Trophoblast cell (in vitro differentiated cells and primary cell): Measurements from ENCODE around the gene AK3.

Source experiments
- DNase-seq, 2 donors: peaks; one replicate each; pipeline ENCODE4 v3.0.0-alpha.2; 2016
- H2AFZ ChIP-seq: 2 replicates; pipeline ENCODE4 v1.6.1; 2013; ENCODE audit warnings: low read length, moderate library complexity, mild to moderate bottlenecking; ENCODE audit not compliant: insufficient read depth, poor library complexity
- H2AK5ac ChIP-seq: 2 replicates; pipeline ENCODE4 v1.6.1; 2013; ENCODE audit warnings: mild to moderate bottlenecking, low read length
- H2BK120ac ChIP-seq: 2 replicates; pipeline ENCODE4 v1.6.1; 2013; ENCODE audit warnings: low read length, mild to moderate bottlenecking, moderate library complexity; ENCODE audit not compliant: insufficient read depth, poor library complexity
- H2BK12ac ChIP-seq: 2 replicates; pipeline ENCODE4 v1.6.1; 2013; ENCODE audit warnings: mild to moderate bottlenecking, low read length, moderate library complexity
- H2BK5ac ChIP-seq: 2 replicates; pipeline ENCODE4 v1.6.1; 2013; ENCODE audit warnings: low read length, low read depth, moderate library complexity, mild to moderate bottlenecking; ENCODE audit not compliant: poor library complexity
- H3K14ac ChIP-seq: 2 replicates; pipeline ENCODE4 v1.6.1; 2013; ENCODE audit warnings: mild to moderate bottlenecking, low read length
- H3K18ac ChIP-seq: 2 replicates; pipeline ENCODE4 v1.6.1; 2013; ENCODE audit warnings: mild to moderate bottlenecking, low read length
- H3K23ac ChIP-seq: 2 replicates; pipeline ENCODE4 v1.6.1; 2013; ENCODE audit warnings: low read length
- H3K27ac ChIP-seq: 2 replicates; pipeline ENCODE4 v1.5.1; 2013; ENCODE audit warnings: low read depth, mild to moderate bottlenecking, inconsistent platforms, low read length, moderate library complexity
- H3K27me3 ChIP-seq: 2 replicates; pipeline ENCODE4 v1.6.1; 2013; ENCODE audit warnings: inconsistent platforms, mild to moderate bottlenecking, low read length, moderate library complexity; ENCODE audit not compliant: insufficient read depth
- H3K36me3 ChIP-seq, 2 experiments: 1 replicate in 1 of 2; 2 replicates in 1 of 2; pipeline ENCODE4 v1.6.1; 2013; ENCODE audit warnings: low read length in 2 of 2, mild to moderate bottlenecking in 2 of 2, moderate library complexity in 1 of 2; ENCODE audit not compliant: insufficient read depth in 2 of 2, control insufficient read depth in 1 of 2
- H3K4ac ChIP-seq: 2 replicates; pipeline ENCODE4 v1.6.1; 2013; ENCODE audit warnings: low read depth, mild to moderate bottlenecking, low read length, moderate library complexity
- H3K4me1 ChIP-seq, 2 experiments: 1 replicate in 1 of 2; 2 replicates in 1 of 2; pipeline ENCODE4 v1.6.1; 2013; ENCODE audit warnings: low read length in 2 of 2, mild to moderate bottlenecking in 2 of 2, moderate library complexity in 1 of 2; ENCODE audit not compliant: insufficient read depth in 2 of 2, control insufficient read depth in 1 of 2
- H3K4me2 ChIP-seq: 2 replicates; pipeline ENCODE4 v1.6.1; 2013; ENCODE audit warnings: inconsistent platforms, mild to moderate bottlenecking, low read length, moderate library complexity
- H3K4me3 ChIP-seq: 2 replicates; pipeline ENCODE4 v1.5.1; 2013; ENCODE audit warnings: mild to moderate bottlenecking, low read depth, low read length, inconsistent platforms
- H3K79me1 ChIP-seq: one replicate; pipeline ENCODE4 v1.6.1; 2013; ENCODE audit warnings: low read length
- H3K79me2 ChIP-seq: 2 replicates; pipeline ENCODE4 v1.6.1; 2013; ENCODE audit warnings: low read length, mild to moderate bottlenecking; ENCODE audit not compliant: control insufficient read depth, insufficient read depth, poor library complexity
- H3K9ac ChIP-seq: 2 replicates; pipeline ENCODE4 v1.6.1; 2013; ENCODE audit warnings: mild to moderate bottlenecking, low read length
- H3K9me3 ChIP-seq: 2 replicates; pipeline ENCODE4 v1.6.1; 2013; ENCODE audit warnings: low read depth, mild to moderate bottlenecking, control low read depth, inconsistent platforms, low read length; ENCODE audit not compliant: insufficient read depth
- H4K12ac ChIP-seq: 2 replicates; pipeline ENCODE4 v1.6.1; 2013; ENCODE audit warnings: low read depth, mild to moderate bottlenecking, low read length, moderate library complexity
- H4K8ac ChIP-seq: 2 replicates; pipeline ENCODE4 v1.6.1; 2013; ENCODE audit warnings: low read depth, mild to moderate bottlenecking, low read length, moderate library complexity
- H4K91ac ChIP-seq: one replicate; pipeline ENCODE4 v1.6.1; 2013; ENCODE audit warnings: low read depth, mild to moderate bottlenecking, low read length, moderate library complexity
- WGBS: extraction: QIAGEN DNeasy Blood & Tissue Kit; methylation state at CpG from one replicate; pipeline ENCODE4 v1.1.7; 2013; ENCODE audit warnings: missing lambda C conversion rate; ENCODE audit not compliant: insufficient read length, insufficient coverage; ENCODE audit errors: extremely low coverage; 5-methylcytosine and 5-hydroxymethylcytosine counted together

Gene AK3

DNA sequence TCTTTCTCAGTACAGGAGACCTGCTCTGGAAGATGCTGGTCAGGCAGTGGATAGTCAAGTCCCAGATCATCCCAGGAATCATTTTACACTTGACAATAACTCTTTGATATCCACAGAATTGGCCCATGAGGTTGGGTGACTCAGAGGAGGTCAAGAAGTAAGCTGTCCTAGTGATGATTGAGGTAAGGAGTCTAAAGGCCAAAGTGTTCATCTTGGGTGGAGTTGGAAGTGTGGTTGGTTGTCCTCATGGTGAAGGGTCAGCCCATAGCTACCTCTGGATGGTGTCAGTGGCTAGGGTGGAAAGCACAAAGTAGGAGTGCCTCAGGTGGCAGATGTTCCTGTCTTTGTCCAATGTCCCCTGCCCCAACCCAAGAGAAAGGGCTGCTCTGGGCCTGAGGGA, 27.7 kb upstream of the AK3 start:
- H4K91ac ChIP-seq = no peak overlapping the region
- H3K36me3 ChIP-seq = no peaks in the 10 kb centered on the region
- H3K4ac ChIP-seq = no peak overlapping the region
- no peak overlapping the region for H3K27ac ChIP-seq
- H3K79me2 ChIP-seq = no peaks in the 10 kb centered on the region
- no peak overlapping the region for H3K14ac ChIP-seq
- no peak for DNase-seq
- H3K79me1 ChIP-seq = no peaks in the 10 kb centered on the region
- H2BK120ac ChIP-seq = no peak overlapping the region
- no peak overlapping the region for H3K9ac ChIP-seq
- no peak overlapping the region for H4K8ac ChIP-seq
- no peaks in the 10 kb centered on the region for H3K4me1 ChIP-seq
- no peaks in the 10 kb centered on the region for H3K27me3 ChIP-seq
- no peak overlapping the region for H2AK5ac ChIP-seq
- no peaks in the 10 kb centered on the region for H3K9me3 ChIP-seq
- no peak overlapping the region for H4K12ac ChIP-seq
- no peak overlapping the region for H3K23ac ChIP-seq
- H3K18ac ChIP-seq = no peak overlapping the region
- H2BK12ac ChIP-seq = no peak overlapping the region
- H2BK5ac ChIP-seq = no peak overlapping the region
- no peak overlapping the region for H2AFZ ChIP-seq
- H3K4me3 ChIP-seq = no peak overlapping the region
- no peak overlapping the region for H3K4me2 ChIP-seq

DNA sequence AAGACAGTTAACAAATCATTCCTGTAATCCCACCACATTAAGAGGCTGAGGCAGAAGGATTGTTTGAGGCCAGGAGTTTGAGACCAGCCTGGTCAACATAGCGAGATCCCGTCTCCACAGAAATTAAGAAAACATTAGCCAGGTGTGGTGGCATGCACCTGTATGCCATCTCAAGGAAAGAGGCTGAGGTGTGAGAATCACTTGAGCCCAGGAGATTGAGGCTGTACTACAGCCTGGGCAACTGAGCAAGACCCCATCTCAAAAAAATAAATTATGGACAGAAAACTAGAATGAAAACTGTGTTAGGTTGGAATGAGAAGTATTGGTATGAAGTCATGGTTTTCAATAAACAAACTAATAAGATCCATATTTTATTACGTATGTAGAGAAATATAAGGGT, 23.0 kb upstream of the AK3 start:
- Histone ChIP-seq H3K79me1 (no peaks in the 10 kb centered on the region), H3K4ac (no peak overlapping the region), H3K27ac (no peak overlapping the region), H3K36me3 (no peaks in the 10 kb centered on the region), H2BK5ac (no peak overlapping the region), H3K9ac (no peak overlapping the region), H2BK120ac (no peak overlapping the region), H4K8ac (no peak overlapping the region), H3K14ac (no peak overlapping the region), H3K4me3 (no peak overlapping the region), H2BK12ac (no peak overlapping the region), H2AK5ac (no peak overlapping the region), H3K9me3 (no peaks in the 10 kb centered on the region), H3K4me1 (peaks cover 0 to 7% of the 10 kb centered on the region in 2 experiments), H2AFZ (no peak overlapping the region), H3K27me3 (no peaks in the 10 kb centered on the region), H3K4me2 (no peak overlapping the region), H4K12ac (no peak overlapping the region), H4K91ac (no peak overlapping the region), H3K18ac (no peak overlapping the region), H3K79me2 (no peaks in the 10 kb centered on the region), H3K23ac (no peak overlapping the region)
- WGBS = no CpG with 5 or more reads among the region's 3 CpGs
- no peak for DNase-seq

DNA sequence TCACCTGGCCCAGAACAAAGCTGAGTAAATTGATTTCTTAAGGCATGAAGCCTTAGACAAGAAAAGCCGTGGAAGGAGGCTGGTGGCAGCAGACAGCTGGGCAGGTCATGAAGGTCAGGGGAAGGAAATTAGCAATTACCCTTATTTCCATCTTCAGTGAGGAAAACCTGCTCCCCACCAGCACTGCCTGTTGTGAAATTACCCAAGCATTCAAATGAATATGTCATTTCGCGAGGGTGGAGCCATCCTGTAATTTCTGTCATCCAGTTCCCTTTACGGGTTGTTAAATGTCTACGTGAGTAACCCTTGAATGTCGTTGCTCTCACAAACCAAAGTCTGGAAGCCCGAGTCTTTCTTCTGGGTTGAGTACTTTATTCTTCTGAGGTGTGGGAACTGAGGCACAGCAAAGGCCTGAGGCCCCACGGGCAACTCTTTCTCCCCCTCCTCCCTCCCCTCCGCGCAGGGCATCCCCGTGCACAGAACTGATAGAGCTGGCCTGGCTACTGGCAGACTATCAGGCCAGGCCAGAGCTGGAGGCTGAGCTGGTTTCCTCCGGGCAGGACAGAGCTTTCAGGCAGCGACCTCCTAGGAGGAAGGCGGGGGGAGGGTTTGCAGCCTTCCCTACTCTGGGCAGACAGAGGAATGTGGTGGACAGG, 22.0 kb upstream of the AK3 start:
- Histone ChIP-seq H2AK5ac (no peak overlapping the region), H3K79me1 (no peaks in the 10 kb centered on the region), H2BK5ac (no peak overlapping the region), H3K23ac (no peak overlapping the region), H3K27me3 (no peaks in the 10 kb centered on the region), H3K9me3 (no peaks in the 10 kb centered on the region), H3K36me3 (no peaks in the 10 kb centered on the region), H2BK120ac (no peak overlapping the region), H2AFZ (no peak overlapping the region), H3K4ac (no peak overlapping the region), H3K4me2 (peak overlapping the region; percentile 59), H3K27ac (no peak overlapping the region), H3K18ac (no peak overlapping the region), H3K9ac (no peak overlapping the region), H2BK12ac (no peak overlapping the region), H4K12ac (no peak overlapping the region), H3K4me3 (no peak overlapping the region), H3K14ac (no peak overlapping the region), H3K4me1 (peaks cover 0 to 7% of the 10 kb centered on the region in 2 experiments), H4K8ac (no peak overlapping the region), H3K79me2 (no peaks in the 10 kb centered on the region), H4K91ac (no peak overlapping the region)
- no CpG with 5 or more reads among the region's 14 CpGs for WGBS
- DNase-seq = peak; percentile 65 to 83

DNA sequence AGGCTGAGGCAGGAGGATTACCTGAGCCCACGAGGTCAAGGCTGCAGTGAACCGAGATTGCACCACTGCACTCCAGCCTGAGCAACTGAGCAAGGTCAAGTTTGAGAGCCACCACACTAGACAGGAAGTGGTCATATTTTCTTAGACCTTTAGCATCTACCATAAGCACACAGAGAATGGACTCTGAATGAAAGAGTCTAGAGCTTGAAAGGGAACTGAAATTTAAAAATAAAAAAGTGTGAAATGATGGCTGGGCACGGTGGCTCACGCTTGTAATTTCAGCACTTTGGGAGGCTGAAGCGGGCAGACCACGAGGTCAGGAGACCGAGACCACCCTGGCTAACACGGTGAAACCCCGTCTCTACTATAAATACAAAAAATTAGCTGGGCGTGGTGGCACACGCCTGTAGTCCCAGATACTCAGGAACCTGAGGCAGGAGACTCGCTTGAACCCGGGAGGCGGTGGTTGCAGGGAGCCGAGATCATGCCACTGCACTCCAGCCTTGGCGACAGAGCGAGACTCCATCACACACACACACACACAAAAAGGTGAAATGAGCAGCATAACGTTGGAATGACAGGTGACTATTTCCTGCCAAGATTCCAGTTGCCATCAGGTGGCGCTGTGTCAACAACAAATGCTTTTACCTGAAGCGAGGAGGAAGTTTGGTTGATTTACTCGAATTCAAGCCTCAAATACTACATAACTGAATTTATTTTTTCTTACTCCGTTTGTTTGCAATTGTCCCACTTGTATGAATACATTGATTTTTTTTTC, 21.3 kb upstream of the AK3 start:
- no peak overlapping the region for H3K23ac ChIP-seq
- no peak overlapping the region for H3K14ac ChIP-seq
- no peak overlapping the region for H4K91ac ChIP-seq
- H3K27ac ChIP-seq = no peak overlapping the region
- peaks cover 0 to 7% of the 10 kb centered on the region in 2 experiments for H3K4me1 ChIP-seq
- H3K36me3 ChIP-seq = no peaks in the 10 kb centered on the region
- H3K18ac ChIP-seq = no peak overlapping the region
- peak; percentile 70 to 92 for DNase-seq
- H3K4me3 ChIP-seq = no peak overlapping the region
- H3K9ac ChIP-seq = no peak overlapping the region
- no peaks in the 10 kb centered on the region for H3K27me3 ChIP-seq
- no peak overlapping the region for H2BK12ac ChIP-seq
- H2BK5ac ChIP-seq = no peak overlapping the region
- peak overlapping the region; percentile 59 for H3K4me2 ChIP-seq
- H2AK5ac ChIP-seq = no peak overlapping the region
- no peak overlapping the region for H3K4ac ChIP-seq
- no peaks in the 10 kb centered on the region for H3K79me2 ChIP-seq
- no peaks in the 10 kb centered on the region for H3K79me1 ChIP-seq
- H2BK120ac ChIP-seq = no peak overlapping the region
- H4K8ac ChIP-seq = no peak overlapping the region
- no peak overlapping the region for H2AFZ ChIP-seq
- WGBS = no CpG with 5 or more reads among the region's 22 CpGs
- no peak overlapping the region for H4K12ac ChIP-seq
- H3K9me3 ChIP-seq = no peaks in the 10 kb centered on the region
